ENCODE results near the gene FGF8.

Gene FGF8

DNA sequence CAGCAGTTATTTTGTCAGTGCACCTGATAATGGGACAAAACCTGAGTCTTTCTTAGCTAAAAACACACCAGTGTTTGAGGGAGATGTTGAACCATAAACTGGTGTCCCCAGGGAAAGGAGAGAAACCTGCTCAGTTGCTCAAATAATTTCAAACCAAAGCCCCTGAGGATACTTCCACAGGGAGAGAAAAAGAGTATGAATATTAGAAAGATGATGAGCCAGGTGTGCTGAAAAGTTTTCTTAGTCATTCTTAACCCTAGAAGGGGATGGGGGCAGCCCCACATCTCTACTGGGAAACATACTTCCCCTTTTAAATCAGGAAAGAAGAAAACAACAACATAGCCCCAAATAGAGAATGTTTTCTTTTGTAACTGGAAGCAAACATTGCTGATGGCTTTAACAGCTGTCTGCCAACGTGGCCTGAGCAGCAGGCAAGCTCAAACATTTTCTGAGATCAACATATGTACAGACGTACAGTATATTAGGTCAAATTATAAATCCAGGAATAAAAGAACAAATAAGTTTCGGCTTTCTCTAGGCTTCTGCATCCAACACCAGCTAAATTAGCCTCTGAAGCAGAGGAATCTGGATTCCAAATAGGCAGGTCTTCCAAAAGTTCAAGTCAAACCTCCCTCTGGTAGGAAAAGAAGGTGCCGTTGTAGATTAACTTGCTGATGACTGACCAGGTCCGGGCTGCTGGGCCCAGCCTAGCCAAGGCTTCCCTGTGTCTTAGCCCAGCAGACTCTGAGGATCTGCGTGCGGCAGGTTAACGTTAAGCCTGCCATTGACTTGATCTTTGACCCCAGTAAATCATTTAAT is 50.4 kb downstream of the FGF8 start:
- no peak for DNase-seq

DNA sequence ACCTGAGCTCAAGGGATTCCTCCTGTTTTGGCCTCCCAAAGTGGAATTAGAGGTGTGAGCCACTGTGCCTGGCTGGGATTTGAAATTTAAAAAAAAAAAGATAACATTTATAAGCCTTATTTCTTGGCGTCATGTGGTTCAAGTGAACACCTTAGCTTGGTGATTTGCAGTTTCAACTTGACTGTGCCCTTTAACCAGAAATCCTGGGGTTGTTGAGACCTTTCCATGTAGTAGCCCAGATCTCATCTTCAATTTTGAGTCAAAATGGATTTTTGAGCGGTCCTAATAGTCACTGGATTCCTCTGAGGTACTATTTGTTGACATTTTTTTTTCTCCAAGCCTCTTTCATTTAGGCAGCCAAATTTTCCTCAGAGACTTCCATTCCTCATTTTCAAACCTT is 51.5 kb downstream of the FGF8 start:
- no peak for DNase-seq

DNA sequence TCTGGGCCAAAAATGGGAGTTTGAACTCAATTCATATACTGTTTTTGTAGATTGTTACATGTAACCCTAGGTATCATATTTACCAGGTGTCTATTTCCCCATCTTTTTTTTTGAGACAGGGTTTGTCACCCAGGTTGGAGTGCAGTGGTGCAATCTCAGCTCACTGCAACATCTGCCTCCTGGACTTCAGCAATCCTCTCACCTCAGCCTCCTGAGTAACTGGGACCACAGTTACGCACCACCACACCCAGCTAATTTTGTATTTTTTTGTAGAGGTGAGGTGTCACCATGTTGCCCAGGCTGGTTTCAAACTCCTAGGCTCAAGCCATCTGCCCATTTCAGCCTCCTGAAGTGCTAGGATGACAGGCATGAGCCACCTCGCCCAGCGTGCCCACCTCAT is 52.7 kb downstream of the FGF8 start:
- DNase-seq: no peak

DNA sequence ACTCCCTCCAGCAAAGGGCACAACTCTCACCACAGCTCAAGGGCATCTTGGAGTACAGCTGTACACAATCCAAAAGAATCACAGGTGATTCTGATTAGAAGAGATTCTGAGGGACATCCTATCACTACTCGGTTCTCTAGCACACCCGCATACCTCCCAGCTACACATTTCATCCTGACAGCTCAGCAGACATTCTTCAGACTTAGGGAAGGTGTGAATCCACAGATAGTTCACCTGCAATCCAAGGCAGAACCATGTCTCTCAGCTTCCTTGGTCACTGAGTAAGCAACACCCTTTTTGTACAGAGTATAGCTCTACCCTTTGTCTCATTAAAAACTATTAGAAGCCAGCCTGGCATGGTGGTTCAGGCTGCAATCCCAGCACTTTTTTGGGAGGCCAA is 54.1 kb downstream of the FGF8 start:
- DNase-seq: no peak

DNA sequence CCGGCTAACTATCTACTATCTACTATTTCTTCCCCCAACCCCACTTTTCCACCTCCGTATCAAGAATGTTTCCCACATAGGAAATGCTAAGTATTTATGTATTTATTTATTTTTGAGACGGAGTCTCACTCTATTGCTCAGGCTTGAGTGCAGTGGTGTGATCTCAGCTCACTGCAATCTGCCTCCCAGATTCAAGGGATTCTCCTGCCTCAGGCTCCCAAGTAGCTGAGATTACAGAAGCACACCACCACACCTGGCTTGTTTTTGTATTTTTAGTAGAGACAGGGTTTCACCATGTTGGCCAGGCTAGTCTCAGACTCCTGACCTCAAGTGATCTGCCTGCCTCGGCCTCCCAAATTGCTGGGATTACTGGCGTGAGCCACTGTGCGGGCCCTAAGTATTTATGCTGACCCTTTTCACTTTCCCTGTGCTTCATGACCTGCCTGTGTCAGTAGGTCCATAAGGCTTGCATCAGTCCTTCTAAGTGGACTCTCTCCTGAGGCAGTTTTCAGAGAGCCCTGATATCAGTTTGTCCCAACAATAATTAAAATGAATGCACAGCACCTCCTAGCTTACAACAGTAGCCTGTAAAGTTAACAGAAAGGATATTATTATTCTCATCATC is 55.2 kb downstream of the FGF8 start:
- DNase-seq: no peak
